Measurements from ENCODE around the gene PPP2R5E.
"Not testable (repeated sequence)": the region's sequence is repeated elsewhere in the genome, so short reads cannot be mapped to it uniquely, and the experiment has no call there.

PPP2R5E gene

GRCh38 chr14:63543000-63543825 is at the start of gene PPP2R5E:
PPP2R5E (minus strand) TSS chr14:63543377; CDS start chr14:63539685, 3,692 bp downstream.
- peak; percentile 92 for DNase-seq

DNA sequence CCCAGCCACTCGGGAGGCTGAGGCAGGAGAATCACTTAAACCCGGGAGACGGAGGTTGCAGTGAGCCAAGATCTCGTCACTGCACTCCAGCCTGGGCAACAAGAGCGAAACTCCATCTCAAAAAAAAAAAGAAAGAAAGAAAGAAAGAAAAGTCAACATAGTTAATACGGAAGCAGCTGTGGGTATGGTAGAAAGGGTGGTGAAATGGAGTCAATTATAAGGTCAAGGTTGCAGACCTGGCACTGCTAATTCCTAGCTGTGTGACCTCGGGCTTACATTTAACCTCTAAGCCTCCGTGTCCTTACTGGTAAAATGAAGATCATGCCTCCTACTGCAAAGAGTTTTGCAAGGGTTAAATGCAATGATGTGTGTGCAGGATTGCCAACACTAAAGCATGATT is 39.9 kb upstream of the PPP2R5E start:
- not testable (repeated sequence) for DNase-seq

DNA sequence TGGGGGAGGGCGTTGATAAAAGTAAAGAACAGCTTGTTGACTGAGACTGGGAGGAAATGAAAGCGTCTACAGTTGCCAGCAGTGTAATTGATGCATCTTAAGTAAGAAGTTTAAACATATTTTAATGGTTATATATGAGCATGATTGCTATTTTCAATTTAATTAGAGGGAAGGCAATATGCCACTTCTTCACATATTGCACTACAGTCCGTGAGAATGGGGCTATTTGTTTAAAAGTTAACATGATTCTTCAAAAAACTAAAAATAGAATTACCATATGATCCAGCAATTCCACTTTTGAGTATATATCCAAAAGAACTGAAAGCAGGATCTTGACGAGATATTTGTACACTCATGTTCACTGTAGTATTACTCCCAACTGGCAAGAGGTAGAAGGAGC is 38.3 kb upstream of the PPP2R5E start:
- no peak for DNase-seq

DNA sequence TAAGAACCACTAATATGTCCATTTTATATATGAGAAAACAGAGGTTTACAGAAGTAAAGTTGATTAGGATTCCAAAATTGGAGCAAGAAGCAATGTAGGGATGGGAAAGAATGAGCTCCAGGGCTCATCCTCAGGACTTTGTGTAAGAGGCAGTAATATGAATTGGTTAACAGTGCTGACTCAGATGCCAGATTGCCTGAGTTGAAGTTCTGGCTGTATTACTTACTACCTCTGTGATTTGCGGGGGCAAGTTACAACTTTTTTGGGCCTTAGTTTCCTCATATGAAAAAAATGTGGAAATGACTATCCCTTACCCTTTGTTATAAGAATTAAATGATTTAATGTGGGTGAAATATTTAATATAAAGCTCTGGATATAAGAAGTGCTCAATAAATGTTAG is 35.1 kb upstream of the PPP2R5E start:
- DNase-seq: no peak

GRCh38 chr14:63573581-63573980 is 30.4 kb upstream of the PPP2R5E start:
- DNase-seq: no peak

GRCh38 chr14:63565448-63565847 is 22.3 kb upstream of the PPP2R5E start:
- DNase-seq: no peak

DNA sequence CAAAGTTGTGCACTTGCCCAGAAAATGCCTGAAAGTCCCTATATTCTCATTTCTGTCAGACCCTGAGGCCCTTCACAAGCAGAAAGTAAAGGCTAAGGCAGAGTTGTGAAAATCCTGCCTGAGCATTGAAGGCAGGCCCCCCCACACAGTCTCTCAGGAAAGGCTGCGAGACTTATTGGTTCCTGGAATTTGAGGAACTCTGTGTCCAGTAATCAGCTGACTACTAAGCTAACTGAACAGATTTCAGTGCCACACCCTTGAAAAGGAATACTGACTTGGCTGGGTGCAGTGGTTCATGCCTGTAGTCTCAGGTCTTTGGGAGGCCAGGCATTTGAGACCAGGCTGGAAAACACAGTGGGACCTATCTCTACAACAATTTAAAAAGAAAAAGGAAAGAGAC is 21.1 kb upstream of the PPP2R5E start:
- no peak for DNase-seq

DNA sequence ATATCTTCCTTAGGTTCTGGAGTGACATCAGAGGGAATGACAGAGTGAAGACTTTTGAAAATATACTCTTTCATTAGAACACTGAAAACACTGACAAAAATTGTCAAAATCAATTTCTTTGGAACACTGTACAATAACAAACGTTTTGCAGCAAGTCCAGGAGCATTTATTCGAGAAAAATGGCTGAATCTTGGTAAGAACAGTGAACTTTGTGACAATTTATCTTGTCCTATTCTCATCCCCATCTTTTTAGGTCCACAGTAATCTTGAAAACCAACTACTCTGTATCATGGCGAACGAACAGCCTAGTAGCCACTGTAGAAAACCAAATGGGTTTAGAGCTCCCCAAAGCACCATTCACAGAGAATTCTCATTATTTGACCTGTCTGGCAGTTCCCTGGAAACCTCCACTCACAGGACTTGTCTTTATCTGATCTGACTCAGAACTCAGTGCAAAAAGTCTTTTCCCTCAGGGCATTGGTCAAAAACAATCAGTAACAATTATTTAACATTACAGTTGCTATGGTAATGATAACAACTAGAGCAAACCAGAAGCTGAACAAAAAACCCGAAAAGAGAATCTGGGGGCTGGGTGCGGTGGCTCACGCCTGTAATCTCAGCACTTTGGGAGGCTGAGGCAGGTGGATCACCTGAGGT is 20.3 kb upstream of the PPP2R5E start:
- DNase-seq: no peak

- no peak for DNase-seq
Observed at GRCh38 chr14:63562405-63562804, 19.2 kb upstream of the PPP2R5E start.

DNA sequence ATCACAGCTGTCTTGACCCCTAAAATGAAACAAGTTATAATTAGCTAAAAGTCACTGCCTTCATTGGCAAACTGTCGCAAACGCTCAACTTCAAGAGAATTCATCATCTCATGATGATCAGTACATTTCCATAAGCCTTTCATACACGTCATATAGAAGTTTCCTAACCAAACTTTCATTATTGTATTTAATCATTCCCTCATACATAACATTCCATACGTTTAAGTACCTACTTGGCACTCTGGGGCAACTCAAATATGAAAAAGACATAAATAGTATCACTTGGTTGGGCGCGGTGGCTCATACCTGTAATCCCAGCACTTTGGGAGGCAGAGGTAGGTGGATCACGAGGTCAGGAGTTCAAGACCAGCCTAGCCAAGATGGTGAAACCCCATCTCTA is 12.4 kb upstream of the PPP2R5E start:
- DNase-seq: no peak

DNA sequence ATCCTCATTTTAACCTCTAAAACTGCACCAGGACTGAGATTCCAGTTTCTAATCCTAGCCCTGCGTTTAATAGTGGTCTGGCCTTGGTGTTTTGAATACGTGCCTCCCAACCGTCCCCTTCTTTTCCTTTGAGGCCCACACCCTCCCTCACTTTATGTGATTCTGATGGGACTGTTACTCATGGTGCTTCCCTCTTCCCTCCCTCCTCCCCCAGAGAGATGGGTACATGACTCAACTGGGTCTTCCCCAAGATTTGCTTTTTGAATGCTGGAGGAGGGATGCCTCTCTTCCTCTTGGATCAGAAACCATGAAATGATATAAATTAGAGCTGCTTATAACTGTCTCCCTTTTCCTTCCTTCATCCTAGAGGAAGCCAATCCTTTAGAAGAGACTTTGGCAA is 8.2 kb upstream of the PPP2R5E start:
- no peak for DNase-seq

DNA sequence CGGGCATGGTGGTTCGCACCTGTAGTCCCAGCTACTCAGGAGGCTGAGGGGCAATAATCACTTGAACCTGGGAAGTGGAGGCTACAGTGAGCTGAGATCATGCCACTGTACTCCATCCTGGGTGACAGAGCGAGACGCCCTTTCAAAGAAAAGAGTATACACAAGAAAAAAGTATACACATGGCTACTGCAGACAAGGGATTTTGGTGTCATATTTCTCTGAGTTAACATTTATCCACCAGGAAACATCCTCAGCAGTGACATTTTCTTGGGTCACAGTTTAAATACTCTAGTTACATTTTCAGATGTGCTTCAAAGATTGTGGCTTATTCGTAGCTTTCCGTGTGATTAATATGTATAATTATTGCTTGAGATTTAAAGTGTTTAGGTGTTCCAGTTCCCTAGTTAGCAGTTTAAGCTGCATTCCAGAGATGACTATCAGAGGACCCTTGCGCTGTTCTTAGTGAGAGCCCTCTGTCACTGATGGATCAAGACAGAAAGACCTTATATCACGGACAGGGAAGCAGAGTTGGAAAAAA is 4.7 kb upstream of the PPP2R5E start:
- DNase-seq: no peak

GRCh38 chr14:63545431-63545830 is 2.3 kb upstream of the PPP2R5E start:
- DNase-seq: no peak

- DNase-seq: no peak
Observed at GRCh38 chr14:63544591-63545299, 1.6 kb upstream of the PPP2R5E start.

- DNase-seq: no peak
Observed at GRCh38 chr14:63543826-63544406, 739 bp upstream of the PPP2R5E start.

GRCh38 chr14:63542231-63542999 is 762 bp downstream of the PPP2R5E start:
- DNase-seq: no peak

GRCh38 chr14:63535918-63536317 is 7.3 kb downstream of the PPP2R5E start:
- no peak for DNase-seq

DNA sequence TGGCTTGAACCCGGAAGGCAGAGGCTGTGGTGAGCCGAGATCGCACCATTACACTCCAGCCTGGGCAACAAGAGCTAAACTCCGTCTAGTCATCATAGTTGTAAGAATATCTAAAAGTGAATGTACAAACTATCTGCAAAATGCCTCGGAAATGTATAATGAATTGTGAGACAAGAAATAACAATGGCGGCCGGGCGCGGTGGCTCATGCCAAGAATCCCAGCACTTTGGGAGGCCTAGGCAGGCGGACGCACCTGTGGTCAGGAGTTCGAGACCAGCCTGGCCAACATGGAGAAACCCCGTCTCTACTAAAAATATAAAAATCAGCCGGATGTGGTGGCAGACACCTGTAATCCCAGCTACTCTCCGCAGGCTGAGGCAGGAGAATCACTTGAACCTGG is 9.7 kb downstream of the PPP2R5E start:
- DNase-seq: no peak

- DNase-seq: no peak
Observed at GRCh38 chr14:63524537-63525155, 18.5 kb downstream of the PPP2R5E start.

DNA sequence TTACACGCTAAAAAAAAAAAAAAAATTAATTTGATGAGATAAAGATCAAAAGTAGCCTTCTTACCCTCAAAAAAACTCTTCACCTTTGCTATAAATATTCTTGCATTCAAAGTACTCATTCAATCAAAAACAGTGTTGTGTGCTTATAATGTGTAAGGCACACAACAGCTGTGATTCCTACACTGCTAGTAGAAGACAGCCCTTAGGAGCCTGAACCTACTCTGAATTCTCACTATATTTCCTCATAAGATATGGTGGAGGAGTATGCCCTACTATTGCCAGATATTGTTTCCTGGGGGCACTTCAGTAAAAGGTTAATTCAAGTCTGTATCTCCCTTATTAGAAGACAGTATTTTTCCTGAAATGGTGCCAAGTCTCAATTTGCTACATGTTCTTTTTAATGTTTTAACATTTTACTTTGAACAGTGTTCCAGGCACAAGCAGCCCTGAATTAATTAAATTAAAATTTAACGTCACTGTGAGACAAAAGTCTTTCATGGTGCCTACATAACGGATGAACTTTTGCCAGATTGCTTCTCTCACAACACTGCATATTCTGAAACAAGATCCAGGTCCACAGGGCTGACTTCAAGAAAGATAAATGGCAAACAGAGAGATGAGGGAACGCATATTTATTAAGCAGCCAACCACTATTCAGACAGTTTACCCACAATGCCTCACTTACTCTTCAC is 19.3 kb downstream of the PPP2R5E start:
- DNase-seq: no peak

- not testable (repeated sequence) for DNase-seq
Observed at GRCh38 chr14:63522511-63522910, 20.7 kb downstream of the PPP2R5E start.
